ENCODE measurements around the gene KLF12.

KLF12 gene

GRCh38 chr13:74105871-74106270, 28.3 kb downstream of the KLF12 start:
- no peaks in the 10 kb centered on the region for H3K9me3 ChIP-seq (ENCODE audit: control insufficient read depth, low read length)
- H3K4me1 ChIP-seq (ENCODE audit: control insufficient read depth, insufficient read depth, low read length, poor library complexity, severe bottlenecking) = peaks cover 5% of the 10 kb centered on the region
- H3K36me3 ChIP-seq (ENCODE audit: control insufficient read depth, insufficient read depth, low read length) = no peaks in the 10 kb centered on the region
- H3K27ac ChIP-seq (ENCODE audit: insufficient read depth, low read length, poor library complexity, severe bottlenecking) = no peak overlapping the region
- DNase-seq = no peak
- no peaks in the 10 kb centered on the region for H3K27me3 ChIP-seq (replicated peaks; ENCODE audit: control insufficient read depth, insufficient read depth, low read length, poor library complexity, severe bottlenecking)
- H3K4me3 ChIP-seq (ENCODE audit: insufficient read depth, low read depth, low read length, poor library complexity, severe bottlenecking) = no peak overlapping the region

- no peak overlapping the region for H3K27ac ChIP-seq (ENCODE audit: insufficient read depth, low read length, poor library complexity, severe bottlenecking)
- H3K9me3 ChIP-seq (ENCODE audit: control insufficient read depth, low read length) = no peaks in the 10 kb centered on the region
- no peak overlapping the region for H3K4me3 ChIP-seq (ENCODE audit: insufficient read depth, low read depth, low read length, poor library complexity, severe bottlenecking)
- no peaks in the 10 kb centered on the region for H3K27me3 ChIP-seq (replicated peaks; ENCODE audit: control insufficient read depth, insufficient read depth, low read length, poor library complexity, severe bottlenecking)
- no peaks in the 10 kb centered on the region for H3K36me3 ChIP-seq (ENCODE audit: control insufficient read depth, insufficient read depth, low read length)
- no peaks in the 10 kb centered on the region for H3K4me1 ChIP-seq (ENCODE audit: control insufficient read depth, insufficient read depth, low read length, poor library complexity, severe bottlenecking)
- no peak for DNase-seq
Observed at GRCh38 chr13:74104661-74105275, 29.4 kb downstream of the KLF12 start.

GRCh38 chr13:74103970-74104555, 30.1 kb downstream of the KLF12 start:
- Histone ChIP-seq H3K9me3 (ENCODE audit: control insufficient read depth, low read length) (no peaks in the 10 kb centered on the region), H3K27ac (ENCODE audit: insufficient read depth, low read length, poor library complexity, severe bottlenecking) (no peak overlapping the region), H3K27me3 (replicated peaks; ENCODE audit: control insufficient read depth, insufficient read depth, low read length, poor library complexity, severe bottlenecking) (no peaks in the 10 kb centered on the region), H3K4me3 (ENCODE audit: insufficient read depth, low read depth, low read length, poor library complexity, severe bottlenecking) (no peak overlapping the region), H3K4me1 (ENCODE audit: control insufficient read depth, insufficient read depth, low read length, poor library complexity, severe bottlenecking) (no peaks in the 10 kb centered on the region), H3K36me3 (ENCODE audit: control insufficient read depth, insufficient read depth, low read length) (no peaks in the 10 kb centered on the region)
- no peak for DNase-seq

GRCh38 chr13:74103196-74103595, 31.0 kb downstream of the KLF12 start:
- H3K27ac ChIP-seq (ENCODE audit: insufficient read depth, low read length, poor library complexity, severe bottlenecking) = no peak overlapping the region
- H3K9me3 ChIP-seq (ENCODE audit: control insufficient read depth, low read length) = no peaks in the 10 kb centered on the region
- no peak overlapping the region for H3K4me3 ChIP-seq (ENCODE audit: insufficient read depth, low read depth, low read length, poor library complexity, severe bottlenecking)
- H3K27me3 ChIP-seq (replicated peaks; ENCODE audit: control insufficient read depth, insufficient read depth, low read length, poor library complexity, severe bottlenecking) = no peaks in the 10 kb centered on the region
- DNase-seq = no peak
- H3K36me3 ChIP-seq (ENCODE audit: control insufficient read depth, insufficient read depth, low read length) = no peaks in the 10 kb centered on the region
- H3K4me1 ChIP-seq (ENCODE audit: control insufficient read depth, insufficient read depth, low read length, poor library complexity, severe bottlenecking) = no peaks in the 10 kb centered on the region

- no peak for DNase-seq
- Histone ChIP-seq H3K27ac (ENCODE audit: insufficient read depth, low read length, poor library complexity, severe bottlenecking) (no peak overlapping the region), H3K4me3 (ENCODE audit: insufficient read depth, low read depth, low read length, poor library complexity, severe bottlenecking) (no peak overlapping the region), H3K36me3 (ENCODE audit: control insufficient read depth, insufficient read depth, low read length) (no peaks in the 10 kb centered on the region), H3K4me1 (ENCODE audit: control insufficient read depth, insufficient read depth, low read length, poor library complexity, severe bottlenecking) (no peaks in the 10 kb centered on the region), H3K27me3 (replicated peaks; ENCODE audit: control insufficient read depth, insufficient read depth, low read length, poor library complexity, severe bottlenecking) (no peaks in the 10 kb centered on the region), H3K9me3 (ENCODE audit: control insufficient read depth, low read length) (no peaks in the 10 kb centered on the region)
Observed at GRCh38 chr13:74102691-74103090, 31.5 kb downstream of the KLF12 start.

- DNase-seq = no peak
- Histone ChIP-seq H3K4me3 (ENCODE audit: insufficient read depth, low read depth, low read length, poor library complexity, severe bottlenecking) (no peak overlapping the region), H3K27me3 (replicated peaks; ENCODE audit: control insufficient read depth, insufficient read depth, low read length, poor library complexity, severe bottlenecking) (no peaks in the 10 kb centered on the region), H3K9me3 (ENCODE audit: control insufficient read depth, low read length) (no peaks in the 10 kb centered on the region), H3K4me1 (ENCODE audit: control insufficient read depth, insufficient read depth, low read length, poor library complexity, severe bottlenecking) (no peaks in the 10 kb centered on the region), H3K36me3 (ENCODE audit: control insufficient read depth, insufficient read depth, low read length) (no peaks in the 10 kb centered on the region), H3K27ac (ENCODE audit: insufficient read depth, low read length, poor library complexity, severe bottlenecking) (no peak overlapping the region)
Observed at GRCh38 chr13:74101436-74101835, 32.8 kb downstream of the KLF12 start.

- Histone ChIP-seq H3K27ac (ENCODE audit: insufficient read depth, low read length, poor library complexity, severe bottlenecking) (no peak overlapping the region), H3K27me3 (replicated peaks; ENCODE audit: control insufficient read depth, insufficient read depth, low read length, poor library complexity, severe bottlenecking) (no peaks in the 10 kb centered on the region), H3K36me3 (ENCODE audit: control insufficient read depth, insufficient read depth, low read length) (no peaks in the 10 kb centered on the region), H3K4me3 (ENCODE audit: insufficient read depth, low read depth, low read length, poor library complexity, severe bottlenecking) (no peak overlapping the region), H3K9me3 (ENCODE audit: control insufficient read depth, low read length) (no peaks in the 10 kb centered on the region), H3K4me1 (ENCODE audit: control insufficient read depth, insufficient read depth, low read length, poor library complexity, severe bottlenecking) (no peaks in the 10 kb centered on the region)
- no peak for DNase-seq
Observed at GRCh38 chr13:74098077-74098476, 36.1 kb downstream of the KLF12 start.

- Histone ChIP-seq H3K9me3 (ENCODE audit: control insufficient read depth, low read length) (no peaks in the 10 kb centered on the region), H3K4me1 (ENCODE audit: control insufficient read depth, insufficient read depth, low read length, poor library complexity, severe bottlenecking) (peaks cover 7% of the 10 kb centered on the region), H3K4me3 (ENCODE audit: insufficient read depth, low read depth, low read length, poor library complexity, severe bottlenecking) (no peak overlapping the region), H3K27ac (ENCODE audit: insufficient read depth, low read length, poor library complexity, severe bottlenecking) (no peak overlapping the region), H3K36me3 (ENCODE audit: control insufficient read depth, insufficient read depth, low read length) (no peaks in the 10 kb centered on the region), H3K27me3 (replicated peaks; ENCODE audit: control insufficient read depth, insufficient read depth, low read length, poor library complexity, severe bottlenecking) (no peaks in the 10 kb centered on the region)
- no peak for DNase-seq
Observed at GRCh38 chr13:74097116-74097515, 37.1 kb downstream of the KLF12 start.

- DNase-seq = no peak
- no peaks in the 10 kb centered on the region for H3K27me3 ChIP-seq (replicated peaks; ENCODE audit: control insufficient read depth, insufficient read depth, low read length, poor library complexity, severe bottlenecking)
- no peaks in the 10 kb centered on the region for H3K9me3 ChIP-seq (ENCODE audit: control insufficient read depth, low read length)
- H3K4me1 ChIP-seq (ENCODE audit: control insufficient read depth, insufficient read depth, low read length, poor library complexity, severe bottlenecking) = peaks cover 25% of the 10 kb centered on the region
- H3K36me3 ChIP-seq (ENCODE audit: control insufficient read depth, insufficient read depth, low read length) = no peaks in the 10 kb centered on the region
- H3K27ac ChIP-seq (ENCODE audit: insufficient read depth, low read length, poor library complexity, severe bottlenecking) = no peak overlapping the region
- no peak overlapping the region for H3K4me3 ChIP-seq (ENCODE audit: insufficient read depth, low read depth, low read length, poor library complexity, severe bottlenecking)
Observed at GRCh38 chr13:74093691-74094090, 40.5 kb downstream of the KLF12 start.

DNA sequence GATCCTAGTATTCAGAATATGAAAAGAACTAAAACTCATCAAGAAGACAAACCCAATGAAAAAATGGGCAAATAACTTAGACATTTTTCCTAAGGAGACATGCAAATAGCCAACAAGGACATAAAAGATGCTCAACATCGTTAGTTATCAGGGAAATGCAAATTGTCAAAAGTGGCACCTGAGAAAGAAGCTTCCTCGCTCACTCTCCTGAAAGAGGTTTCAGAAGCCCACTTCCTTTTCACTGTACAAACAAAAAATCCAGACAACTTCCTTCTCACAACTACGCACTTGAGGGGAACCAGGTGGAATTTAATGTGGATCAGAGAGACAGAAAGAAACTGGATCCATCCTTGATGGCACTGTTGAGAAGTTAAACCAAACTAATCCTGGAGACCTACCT, 41.5 kb downstream of the KLF12 start:
- H3K27me3 ChIP-seq (replicated peaks; ENCODE audit: control insufficient read depth, insufficient read depth, low read length, poor library complexity, severe bottlenecking) = no peaks in the 10 kb centered on the region
- H3K36me3 ChIP-seq (ENCODE audit: control insufficient read depth, insufficient read depth, low read length) = no peaks in the 10 kb centered on the region
- H3K27ac ChIP-seq (ENCODE audit: insufficient read depth, low read length, poor library complexity, severe bottlenecking) = peak overlapping the region; percentile 12
- H3K9me3 ChIP-seq (ENCODE audit: control insufficient read depth, low read length) = no peaks in the 10 kb centered on the region
- H3K4me3 ChIP-seq (ENCODE audit: insufficient read depth, low read depth, low read length, poor library complexity, severe bottlenecking) = no peak overlapping the region
- H3K4me1 ChIP-seq (ENCODE audit: control insufficient read depth, insufficient read depth, low read length, poor library complexity, severe bottlenecking) = peaks cover 25% of the 10 kb centered on the region
- DNase-seq = no peak
